OCI-M1 (cell line): Measurements from ENCODE around the gene B4GALNT4.
"Not testable (repeated sequence)": the region's sequence is repeated elsewhere in the genome, so short reads cannot be mapped to it uniquely, and the experiment has no call there.

Source experiments
- DNase-seq: peaks from one replicate; lab custom pipeline; 2025; lab: John Stamatoyannopoulos, UW

B4GALNT4 gene

DNA sequence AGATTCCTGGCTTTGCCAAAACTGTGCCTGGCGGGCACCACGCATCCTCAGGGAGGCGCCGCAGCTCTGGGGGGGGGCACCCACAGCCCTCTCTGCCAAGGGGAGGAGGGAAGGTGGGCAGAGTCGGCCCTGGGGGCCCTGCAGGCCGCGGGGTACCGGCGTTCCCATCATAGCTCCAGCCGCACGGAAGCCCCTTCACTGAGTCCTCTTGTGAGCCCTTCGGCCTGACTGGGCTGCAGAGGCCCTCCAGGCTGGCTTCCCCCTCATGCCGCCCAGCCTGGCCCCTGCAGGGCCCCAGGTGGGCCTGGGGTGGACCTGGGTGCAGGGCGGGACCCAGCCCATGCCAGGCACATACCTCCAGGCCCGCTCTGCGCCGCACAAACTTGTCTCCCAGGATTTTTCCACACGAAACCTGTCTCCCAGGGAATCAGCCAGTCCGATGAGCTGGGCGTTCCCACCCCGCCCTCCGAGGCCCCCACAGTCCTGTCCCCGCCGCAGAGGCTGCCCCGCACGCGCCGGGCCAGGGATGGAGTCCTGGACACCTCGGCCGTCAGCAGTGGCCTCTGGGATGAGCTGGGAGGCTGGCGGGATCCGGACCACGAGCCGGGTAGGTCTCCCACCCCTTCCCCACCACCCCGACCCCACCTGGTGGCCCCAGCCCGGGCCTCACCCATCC is 22.9 kb downstream of the B4GALNT4 start:
- no peak for DNase-seq

- no peak for DNase-seq
Observed at GRCh38 chr11:393219-394033, 24.1 kb downstream of the B4GALNT4 start.

DNA sequence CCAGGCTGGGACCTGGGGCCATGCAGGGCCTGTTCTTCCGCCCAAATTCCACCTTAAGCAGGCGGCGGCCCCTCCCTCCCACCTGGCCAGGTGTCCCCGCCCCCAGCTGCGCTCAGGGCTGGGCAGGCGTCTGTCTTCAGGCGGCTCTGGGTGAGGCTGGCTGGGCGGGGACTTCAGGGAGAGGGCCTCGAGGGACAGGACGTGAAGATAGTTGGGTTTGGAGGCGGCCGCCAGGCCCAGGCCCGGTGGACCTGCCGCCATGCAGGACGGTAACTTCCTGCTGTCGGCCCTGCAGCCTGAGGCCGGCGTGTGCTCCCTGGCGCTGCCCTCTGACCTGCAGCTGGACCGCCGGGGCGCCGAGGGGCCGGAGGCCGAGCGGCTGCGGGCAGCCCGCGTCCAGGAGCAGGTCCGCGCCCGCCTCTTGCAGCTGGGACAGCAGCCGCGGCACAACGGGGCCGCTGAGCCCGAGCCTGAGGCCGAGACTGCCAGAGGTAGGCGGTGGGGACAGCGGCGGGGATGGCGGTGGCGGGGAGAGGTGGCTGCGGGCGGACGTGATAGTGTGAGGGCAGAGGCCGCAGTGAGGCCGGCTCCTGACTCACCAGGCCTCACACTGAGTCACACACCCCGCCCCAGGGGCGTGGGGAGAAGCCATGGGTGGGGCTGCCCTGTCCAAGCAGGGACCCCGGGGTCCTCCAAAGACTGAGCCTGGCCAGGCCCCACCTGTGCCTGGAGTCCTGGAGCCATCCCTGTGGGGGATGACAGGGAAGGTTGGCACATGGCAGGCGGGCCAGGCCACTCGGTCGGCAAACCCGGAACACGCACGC is 24.9 kb downstream of the B4GALNT4 start, which contains the start of gene PKP3:
Gene PKP3 (plus strand): TSS at position 176 of the 824 bp plus-strand sequence. CDS start 84 bp downstream, at position 260.
- DNase-seq, result no peak

DNA sequence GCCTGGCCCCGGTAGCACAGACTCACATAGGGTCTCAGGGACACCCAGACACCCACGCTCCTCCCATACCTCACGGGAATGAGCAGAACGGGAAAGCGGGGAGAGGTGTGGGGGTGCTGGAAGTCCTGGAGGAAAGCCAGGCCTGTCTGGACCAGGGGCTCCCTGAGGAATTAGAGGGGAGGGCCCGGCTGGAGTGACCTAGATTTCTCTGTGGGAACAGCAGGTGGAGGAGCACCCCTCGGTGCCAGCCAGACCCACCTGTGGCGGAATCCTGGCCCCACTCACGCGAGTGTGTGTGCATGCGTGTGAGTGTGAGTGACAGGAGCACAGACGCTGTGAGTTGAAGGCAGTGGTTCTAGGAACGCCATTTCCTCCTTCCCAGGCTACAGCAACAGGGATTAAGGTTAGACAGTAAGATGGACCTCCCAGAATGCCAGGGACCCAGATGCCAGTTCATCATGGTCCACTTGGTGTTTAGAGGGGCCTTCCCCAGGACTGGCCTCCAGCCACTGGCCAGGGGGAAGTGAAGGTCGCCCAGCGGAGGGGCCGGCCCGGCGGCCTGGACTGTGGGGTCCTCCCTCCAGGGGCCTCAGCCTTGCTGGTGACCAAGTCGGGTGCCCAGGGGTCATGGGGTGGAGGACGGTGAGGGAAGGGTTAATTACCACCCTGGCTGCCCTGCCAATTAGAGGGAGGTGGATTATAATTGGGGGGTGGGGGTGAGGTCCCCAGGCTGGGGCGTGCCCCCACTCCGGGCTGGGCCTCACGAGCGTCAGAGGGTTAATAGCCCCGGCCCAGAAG is 25.8 kb downstream of the B4GALNT4 start:
- DNase-seq, result no peak

DNA sequence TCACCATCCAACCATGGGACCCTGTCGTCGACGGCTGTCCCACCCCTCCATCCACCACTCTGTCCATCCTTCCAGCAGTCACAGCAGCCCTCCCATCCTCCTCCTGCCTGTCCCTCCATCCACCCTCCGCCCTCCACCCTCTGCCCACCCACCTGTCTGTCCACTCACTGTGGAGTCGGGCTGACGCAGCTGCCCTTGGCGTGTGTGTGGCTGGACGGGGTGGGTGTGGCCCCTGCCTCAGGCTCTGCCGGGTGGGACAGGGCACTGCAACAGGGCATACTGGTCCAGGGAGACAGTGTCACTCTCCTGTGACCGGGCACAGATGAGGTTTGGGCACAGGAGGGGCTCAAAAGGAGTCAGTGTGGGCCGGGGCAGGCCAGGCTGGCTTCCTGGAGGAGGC is 26.6 kb downstream of the B4GALNT4 start:
- DNase-seq, result no peak

DNA sequence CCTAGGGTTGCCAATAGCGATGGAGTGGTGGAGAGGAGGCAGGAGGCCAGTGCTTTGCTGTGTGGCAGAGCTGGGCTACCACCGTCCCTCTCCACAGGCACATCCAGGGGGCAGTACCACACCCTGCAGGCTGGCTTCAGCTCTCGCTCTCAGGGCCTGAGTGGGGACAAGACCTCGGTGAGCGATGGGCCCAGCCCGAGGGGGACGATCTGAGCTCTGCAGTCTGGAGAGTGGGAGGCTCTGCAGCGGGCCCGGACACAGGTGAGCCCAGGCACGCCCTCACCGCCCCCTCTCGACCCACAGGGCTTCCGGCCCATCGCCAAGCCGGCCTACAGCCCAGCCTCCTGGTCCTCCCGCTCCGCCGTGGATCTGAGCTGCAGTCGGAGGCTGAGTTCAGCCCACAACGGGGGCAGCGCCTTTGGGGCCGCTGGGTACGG is 27.2 kb downstream of the B4GALNT4 start:
- no peak for DNase-seq

- DNase-seq, result no peak
Observed at GRCh38 chr11:396948-397548, 27.7 kb downstream of the B4GALNT4 start.

DNA sequence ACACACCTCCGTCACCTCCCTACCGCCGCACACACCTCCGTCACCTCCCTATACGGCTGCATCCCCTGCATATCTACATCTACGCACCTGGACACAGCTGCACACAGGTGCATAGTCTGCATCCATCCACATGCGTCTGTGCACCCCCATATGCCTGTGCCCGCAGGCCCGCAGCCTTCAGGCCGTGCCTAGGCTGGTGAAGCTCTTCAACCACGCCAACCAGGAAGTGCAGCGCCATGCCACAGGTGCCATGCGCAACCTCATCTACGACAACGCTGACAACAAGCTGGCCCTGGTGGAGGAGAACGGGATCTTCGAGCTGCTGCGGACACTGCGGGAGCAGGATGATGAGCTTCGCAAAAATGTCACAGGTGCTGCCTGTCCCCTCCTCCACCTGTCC is 29.5 kb downstream of the B4GALNT4 start:
- no peak for DNase-seq

GRCh38 chr11:399731-400211 is 30.5 kb downstream of the B4GALNT4 start:
- DNase-seq, result no peak

GRCh38 chr11:400241-400689 is 31.0 kb downstream of the B4GALNT4 start:
- no peak for DNase-seq

DNA sequence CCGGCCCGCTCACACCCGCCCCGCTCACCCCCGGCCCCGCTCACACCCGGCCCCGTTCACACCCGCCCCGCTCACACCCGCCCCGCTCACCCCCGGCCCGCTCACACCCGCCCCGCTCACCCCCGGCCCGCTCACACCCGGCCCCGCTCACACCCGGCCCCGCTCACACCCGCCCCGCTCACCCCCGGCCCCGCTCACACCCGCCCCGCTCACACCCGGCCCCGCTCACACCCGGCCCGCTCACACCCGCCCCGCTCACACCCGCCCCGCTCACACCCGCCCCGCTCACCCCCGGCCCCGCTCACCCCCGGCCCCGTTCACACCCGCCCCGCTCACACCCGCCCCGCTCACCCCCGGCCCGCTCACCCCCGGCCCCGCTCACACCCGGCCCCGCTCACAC is 31.9 kb downstream of the B4GALNT4 start:
- DNase-seq, result not testable (repeated sequence)

DNA sequence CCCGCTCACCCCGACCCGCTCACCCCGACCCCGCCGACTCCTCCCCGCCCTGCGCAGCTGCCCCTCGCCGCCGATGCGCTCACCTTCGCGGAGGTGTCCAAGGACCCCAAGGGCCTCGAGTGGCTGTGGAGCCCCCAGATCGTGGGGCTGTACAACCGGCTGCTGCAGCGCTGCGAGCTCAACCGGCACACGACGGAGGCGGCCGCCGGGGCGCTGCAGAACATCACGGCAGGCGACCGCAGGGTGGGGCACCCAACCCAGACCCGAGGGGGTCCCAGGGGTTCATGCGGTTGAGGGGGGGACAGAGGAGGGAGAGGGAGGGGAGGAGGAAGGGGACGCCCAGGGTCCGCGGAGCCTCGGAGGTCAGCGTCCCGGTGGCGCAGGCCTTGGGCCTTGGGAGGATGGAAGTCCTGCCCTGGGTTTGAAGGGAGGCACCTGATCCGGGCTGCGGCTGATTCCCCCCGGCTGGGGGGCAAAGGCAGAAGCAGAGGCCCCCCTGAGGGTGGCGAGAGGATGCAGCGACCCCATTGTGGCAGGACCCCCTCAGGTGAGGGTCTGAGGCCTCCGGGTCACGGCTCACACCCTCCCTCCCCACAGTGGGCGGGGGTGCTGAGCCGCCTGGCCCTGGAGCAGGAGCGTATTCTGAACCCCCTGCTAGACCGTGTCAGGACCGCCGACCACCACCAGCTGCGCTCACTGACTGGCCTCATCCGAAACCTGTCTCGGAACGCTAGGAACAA is 33.9 kb downstream of the B4GALNT4 start:
- DNase-seq, result no peak

GRCh38 chr11:403761-404431 is 34.6 kb downstream of the B4GALNT4 start:
- no peak for DNase-seq

DNA sequence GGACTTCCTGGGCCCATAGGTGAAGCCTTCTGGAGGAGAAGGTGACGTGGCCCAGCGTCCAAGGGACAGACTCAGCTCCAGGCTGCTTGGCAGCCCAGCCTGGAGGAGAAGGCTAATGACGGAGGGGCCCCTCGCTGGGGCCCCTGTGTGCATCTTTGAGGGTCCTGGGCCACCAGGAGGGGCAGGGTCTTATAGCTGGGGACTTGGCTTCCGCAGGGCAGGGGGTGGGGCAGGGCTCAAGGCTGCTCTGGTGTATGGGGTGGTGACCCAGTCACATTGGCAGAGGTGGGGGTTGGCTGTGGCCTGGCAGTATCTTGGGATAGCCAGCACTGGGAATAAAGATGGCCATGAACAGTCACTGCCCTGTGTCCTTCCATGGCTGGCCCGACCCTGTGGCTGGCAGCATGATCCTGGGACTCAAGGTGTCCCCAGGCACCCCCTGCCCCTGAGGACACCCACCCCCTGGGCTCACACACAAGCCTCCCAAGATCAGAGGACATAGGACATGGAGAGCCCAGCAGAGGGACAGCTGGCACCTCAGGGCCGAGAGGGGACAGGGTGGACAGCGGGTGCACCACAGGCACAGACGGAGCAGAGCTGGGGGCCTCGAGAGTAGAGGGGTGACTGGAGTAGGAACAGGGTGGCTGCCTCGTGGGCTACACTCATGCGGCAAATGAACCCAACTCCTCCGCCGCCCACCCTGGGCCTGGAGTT is 35.4 kb downstream of the B4GALNT4 start:
- DNase-seq, result no peak

DNA sequence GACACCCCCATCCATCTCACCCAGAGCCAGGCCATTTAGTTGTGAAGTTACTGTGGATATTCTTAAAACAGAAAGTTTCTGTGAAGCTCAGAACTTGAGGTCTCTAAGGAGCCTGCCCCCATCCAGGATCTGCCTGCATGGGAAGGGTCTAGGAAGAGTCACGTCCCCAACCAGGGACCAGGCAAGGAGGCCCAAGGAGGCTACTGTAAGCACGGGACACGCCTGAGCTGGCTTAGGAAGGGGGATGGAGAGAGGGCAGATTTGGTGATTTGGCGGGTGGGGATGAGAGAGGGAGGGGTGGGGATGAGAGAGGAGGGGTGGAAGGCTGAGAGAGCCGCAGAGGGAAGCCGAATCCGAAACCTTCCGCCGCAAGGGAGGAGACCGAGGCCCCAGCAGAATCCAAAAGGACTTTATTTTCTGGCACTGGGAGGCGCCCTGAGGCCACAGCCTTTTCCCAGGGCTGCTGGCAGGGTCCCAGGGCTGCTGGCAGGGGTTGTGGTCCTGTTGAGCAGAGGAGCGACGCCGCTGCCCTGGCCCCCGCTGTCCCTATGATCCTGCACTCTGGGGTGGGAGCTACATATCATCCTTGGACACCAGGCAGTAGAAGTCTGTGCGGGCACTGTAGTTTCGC is 36.1 kb downstream of the B4GALNT4 start:
- no peak for DNase-seq

DNA sequence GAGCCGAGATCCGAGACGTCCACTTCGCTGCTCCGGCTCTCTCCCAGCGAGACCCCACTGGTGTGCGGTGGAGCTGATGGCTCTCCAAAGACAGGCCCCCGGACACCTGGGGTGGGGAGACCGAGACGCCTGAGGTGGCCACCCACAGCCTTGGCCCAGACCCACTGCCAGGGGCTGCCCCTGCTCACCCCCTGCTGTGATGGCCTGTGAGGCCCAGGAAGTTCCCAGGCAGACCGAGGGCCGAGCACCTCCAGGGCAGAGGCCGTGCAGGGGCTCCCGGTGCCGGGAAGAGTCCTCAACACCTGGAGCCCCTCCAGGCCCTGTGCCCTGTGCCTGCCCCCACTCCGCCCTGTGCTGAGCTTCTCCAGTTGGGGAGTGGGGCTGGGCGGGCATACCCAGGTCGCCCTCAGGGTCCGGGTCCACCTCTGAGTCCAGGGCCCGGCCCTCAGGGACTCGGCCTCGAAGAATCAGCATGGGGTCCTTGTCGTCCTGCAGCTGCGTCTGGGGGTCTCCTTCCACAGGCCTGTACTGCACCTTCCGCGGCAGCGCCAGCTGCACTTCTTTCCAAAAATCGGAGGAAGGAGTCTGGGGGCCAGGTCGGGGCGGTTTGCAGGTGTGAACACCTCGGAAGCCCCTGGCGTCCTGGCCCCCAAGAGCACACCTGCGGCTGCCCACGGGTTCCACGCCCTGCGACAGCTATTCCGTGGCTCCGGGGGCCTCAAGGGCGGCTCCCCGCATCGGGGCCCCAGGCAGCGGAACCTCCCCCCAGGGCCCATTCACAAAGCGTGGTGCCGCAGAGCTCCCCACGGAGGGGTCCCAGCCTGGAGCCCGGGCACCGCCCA is 36.9 kb downstream of the B4GALNT4 start:
- DNase-seq, result no peak

- peak; percentile 90 for DNase-seq
Observed at GRCh38 chr11:406796-407650, 37.7 kb downstream of the B4GALNT4 start.
